K562 (cell line): Measurements from ENCODE around the gene ZNF772. TPM values are rescaled to one million over a fixed set of nuclear protein-coding genes. Genes with fewer than 3 reads are reported as not detected.

Experiments used
- HDGF ChIP-seq: fragments of 450-650 bp; IDR thresholded peaks from 2 replicates; pipeline ENCODE4 v1.6.1; 2016
- HNRNPH1 ChIP-seq: fragments of 200-400 bp; formaldehyde crosslinking; optimal IDR thresholded peaks from 2 replicates; pipeline ENCODE3; 2017; ENCODE audit warnings: low read depth, mild to moderate bottlenecking, low read length, moderate library complexity
- JUNB ChIP-seq: fragments of 450-650 bp; formaldehyde crosslinking; conservative IDR thresholded peaks from 2 replicates; pipeline ENCODE4 v1.4.0; 2020; ENCODE audit warnings: mild to moderate bottlenecking
- MYBL2 ChIP-seq, 2 experiments: fragments of 450-650 bp in 1 of 2; sonication (generic) in 1 of 2; formaldehyde crosslinking in 1 of 2; IDR thresholded peaks; 2 replicates each; pipeline versions ENCODE4 v1.6.1 to v1.8.1; 2017 to 2022; ENCODE audit warnings: borderline replicate concordance in 1 of 2, inconsistent platforms in 1 of 2, low read depth in 1 of 2, mild to moderate bottlenecking in 1 of 2, missing genetic modification reagents in 1 of 2, moderate library complexity in 1 of 2
- MYNN ChIP-seq, 2 experiments: sonication (generic); formaldehyde crosslinking in 1 of 2; IDR thresholded peaks; 2 replicates each; pipeline versions ENCODE4 v1.5.0 to v1.6.1; 2016 to 2020; ENCODE audit warnings: antibody characterized with exemption in 1 of 2, missing genetic modification reagents in 1 of 2
- NFE2 ChIP-seq: IDR thresholded peaks from 2 replicates; pipeline ENCODE4 v1.6.1; 2014; ENCODE audit warnings: antibody characterized with exemption, low read depth
- POLR2G ChIP-seq: fragments of 200-400 bp; formaldehyde crosslinking; IDR thresholded peaks from 2 replicates; pipeline ENCODE4 v1.6.1; 2017; ENCODE audit warnings: low read depth, mild to moderate bottlenecking, antibody characterized with exemption, low read length, moderate library complexity
- PTTG1 ChIP-seq: fragments of 450-650 bp; IDR thresholded peaks from 2 replicates; pipeline ENCODE4 v1.6.1; 2016; ENCODE audit warnings: low read depth, mild to moderate bottlenecking, missing genetic modification characterization, missing compliant biosample characterization
- RBM25 ChIP-seq: fragments of 200-400 bp; formaldehyde crosslinking; IDR thresholded peaks from 2 replicates; pipeline ENCODE4 v1.6.1; 2018; ENCODE audit warnings: low read length, low read depth, moderate library complexity; ENCODE audit not compliant: severe bottlenecking
- RHOXF2B ChIP-seq: fragments of 250-450 bp; sonication (Bioruptor Pico); conservative IDR thresholded peaks from 2 replicates; pipeline ENCODE4 v1.5.1; 2021
- SMARCE1 ChIP-seq: fragments of 450-650 bp; IDR thresholded peaks from 2 replicates; pipeline ENCODE4 v1.7.1; 2016; ENCODE audit warnings: mild to moderate bottlenecking
- U2AF1 ChIP-seq: fragments of 200-400 bp; formaldehyde crosslinking; optimal IDR thresholded peaks from 2 replicates; pipeline ENCODE3; 2017; ENCODE audit warnings: mild to moderate bottlenecking, low read depth, low read length, moderate library complexity
- ZNF23 ChIP-seq: fragments of 250-450 bp; sonication (Bioruptor Pico); IDR thresholded peaks from 2 replicates; pipeline ENCODE4 v1.4.0; 2020; ENCODE audit warnings: mild to moderate bottlenecking
- ZNF436 ChIP-seq: fragments of 250-450, 450-650 bp; sonication (Bioruptor Pico); formaldehyde crosslinking; IDR thresholded peaks from 2 replicates; pipeline ENCODE4 v1.7.0; 2020; ENCODE audit warnings: mild to moderate bottlenecking
- polyA plus RNA-seq, 8 experiments: library from polyadenylated mRNA; depleted of rRNA in 4 of 8; stranded (reverse) in 5 of 8; unstranded in 3 of 8; fragments of >200 nt; fragmentation: Nextera tagmentation in 2 of 8; fragmentation: Illumina TruSeq in 1 of 8; extraction: Ambion mirVana in 2 of 8; extraction: Trizol in 1 of 8; gene quantifications; 2 replicates each; pipeline versions ENCODE4 v1.2.1 to v1.2.3, GENCODE V29; 2011 to 2014; ENCODE audit warnings: inconsistent platforms in 1 of 8, missing spikeins in 1 of 8
- total RNA-seq, 7 experiments: library from RNA; depleted of rRNA in 6 of 7; stranded (reverse); fragments of >200 nt in 6 of 7; fragmentation: Illumina TruSeq in 2 of 7; extraction: Trizol in 2 of 7; gene quantifications; 2 replicates each; pipeline versions ENCODE4 v1.2.1 to v1.2.3, GENCODE V29; 2011 to 2021; ENCODE audit warnings: low replicate concordance in 1 of 7
- TF ChIP-seq, protein P1 (sequence below): fragments of 450-650 bp; IDR thresholded peaks from 2 replicates; pipeline ENCODE4 v1.6.1; 2016; ENCODE audit warnings: antibody characterized with exemption
- TF ChIP-seq, protein P2 (sequence below): fragments of 450-650 bp; IDR thresholded peaks from 2 replicates; pipeline ENCODE4 v1.6.1; 2016; ENCODE audit warnings: mild to moderate bottlenecking
- TF ChIP-seq, protein P3 (sequence below), 2 experiments: fragments of 450-650 bp in 1 of 2; sonication (generic) in 1 of 2; formaldehyde crosslinking in 1 of 2; IDR thresholded peaks in 1 of 2; conservative IDR thresholded peaks in 1 of 2; 2 replicates each; pipeline versions ENCODE4 v1.6.1 to v1.8.1; 2016 to 2023; ENCODE audit warnings: mild to moderate bottlenecking in 2 of 2, moderate library complexity in 2 of 2, inconsistent platforms in 1 of 2, missing genetic modification reagents in 1 of 2

ZNF772 gene
- total and polyA plus RNA-seq, 9 of the 15 experiments (the other 6 are each of a cell fraction or from before 2014, with no cell fraction given): 0.13 to 1.9 (median 1.1) TPM

DNA sequence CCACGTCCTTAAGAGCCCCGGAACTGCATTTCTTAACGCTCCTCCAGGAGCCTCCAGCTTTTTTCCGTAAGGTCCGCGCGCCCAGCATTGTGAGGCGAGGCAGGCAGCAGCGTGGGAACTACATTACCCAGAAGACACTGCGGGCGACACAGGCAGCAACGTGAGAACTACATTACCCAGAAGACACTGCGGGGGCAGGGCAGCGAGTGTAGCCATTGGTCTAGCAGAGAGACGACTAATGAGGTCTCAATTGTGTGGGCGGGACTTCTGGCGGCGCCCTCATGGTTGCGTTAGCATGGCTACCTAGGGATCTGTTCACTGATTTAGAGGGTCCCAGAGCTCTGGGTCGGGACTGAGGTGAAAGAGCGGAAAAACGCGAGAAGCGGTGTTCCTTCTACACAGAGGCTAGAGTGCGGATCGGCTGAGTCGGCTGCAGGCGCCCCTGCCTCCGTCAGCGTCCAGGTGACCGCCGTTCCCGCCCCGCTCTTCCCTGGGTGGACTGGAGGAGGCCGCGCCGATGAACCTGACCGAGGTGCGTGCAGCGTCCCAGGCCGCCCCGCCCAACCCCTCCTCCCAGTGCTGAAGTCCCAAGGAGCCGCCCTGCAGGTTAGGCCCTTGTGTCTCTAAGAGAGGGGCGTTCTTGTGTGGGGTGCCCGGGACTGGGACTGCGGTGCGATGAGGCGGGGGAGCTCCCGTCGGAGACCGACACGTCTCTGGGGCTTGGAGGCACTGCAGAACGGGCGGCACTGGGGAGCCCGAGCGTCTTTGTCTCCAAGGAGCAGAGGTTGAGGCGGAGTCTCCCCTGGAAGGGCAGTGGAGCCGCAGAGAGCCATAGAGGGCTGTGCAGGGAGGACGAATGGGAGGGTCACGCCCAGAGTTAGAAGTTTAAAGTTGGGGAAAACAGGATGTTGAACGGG is 42.0 kb downstream of the ZNF772 start, which contains the start of gene ZNF749 (continued):
- TF ChIP-seq, protein P1, sequence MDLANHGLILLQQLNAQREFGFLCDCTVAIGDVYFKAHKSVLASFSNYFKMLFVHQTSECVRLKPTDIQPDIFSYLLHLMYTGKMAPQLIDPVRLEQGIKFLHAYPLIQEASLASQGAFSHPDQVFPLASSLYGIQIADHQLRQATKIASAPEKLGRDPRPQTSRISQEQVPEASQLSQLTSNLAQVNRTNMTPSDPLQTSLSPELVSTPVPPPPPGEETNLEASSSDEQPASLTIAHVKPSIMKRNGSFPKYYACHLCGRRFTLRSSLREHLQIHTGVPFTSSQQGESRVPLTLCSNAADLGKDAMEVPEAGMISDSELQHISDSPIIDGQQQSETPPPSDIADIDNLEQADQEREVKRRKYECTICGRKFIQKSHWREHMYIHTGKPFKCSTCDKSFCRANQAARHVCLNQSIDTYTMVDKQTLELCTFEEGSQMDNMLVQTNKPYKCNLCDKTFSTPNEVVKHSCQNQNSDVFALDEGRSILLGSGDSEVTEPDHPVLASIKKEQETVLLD: no peak
- TF ChIP-seq U2AF1 (no peak), SMARCE1 (no peak), ZNF23 (CRISPR knock-in tag) (no peak), ZNF436 (CRISPR knock-in tag) (no peak), JUNB (no peak), POLR2G (peak; percentile 77), RBM25 (no peak), PTTG1 (tag) (no peak), NFE2 (no peak), HNRNPH1 (no peak), MYNN (IDR thresholded peaks at IDR 0.05) (no peak), MYNN (CRISPR knock-in tag; IDR thresholded peaks at IDR 0.05) (no peak), HDGF (no peak), RHOXF2B (CRISPR knock-in tag) (no peak), MYBL2 (IDR thresholded peaks at IDR 0.05; ENCODE audit: low read depth) (no peak), MYBL2 (CRISPR knock-in tag; IDR thresholded peaks at IDR 0.05; ENCODE audit: borderline replicate concordance) (no peak)
- TF ChIP-seq, protein P2, sequence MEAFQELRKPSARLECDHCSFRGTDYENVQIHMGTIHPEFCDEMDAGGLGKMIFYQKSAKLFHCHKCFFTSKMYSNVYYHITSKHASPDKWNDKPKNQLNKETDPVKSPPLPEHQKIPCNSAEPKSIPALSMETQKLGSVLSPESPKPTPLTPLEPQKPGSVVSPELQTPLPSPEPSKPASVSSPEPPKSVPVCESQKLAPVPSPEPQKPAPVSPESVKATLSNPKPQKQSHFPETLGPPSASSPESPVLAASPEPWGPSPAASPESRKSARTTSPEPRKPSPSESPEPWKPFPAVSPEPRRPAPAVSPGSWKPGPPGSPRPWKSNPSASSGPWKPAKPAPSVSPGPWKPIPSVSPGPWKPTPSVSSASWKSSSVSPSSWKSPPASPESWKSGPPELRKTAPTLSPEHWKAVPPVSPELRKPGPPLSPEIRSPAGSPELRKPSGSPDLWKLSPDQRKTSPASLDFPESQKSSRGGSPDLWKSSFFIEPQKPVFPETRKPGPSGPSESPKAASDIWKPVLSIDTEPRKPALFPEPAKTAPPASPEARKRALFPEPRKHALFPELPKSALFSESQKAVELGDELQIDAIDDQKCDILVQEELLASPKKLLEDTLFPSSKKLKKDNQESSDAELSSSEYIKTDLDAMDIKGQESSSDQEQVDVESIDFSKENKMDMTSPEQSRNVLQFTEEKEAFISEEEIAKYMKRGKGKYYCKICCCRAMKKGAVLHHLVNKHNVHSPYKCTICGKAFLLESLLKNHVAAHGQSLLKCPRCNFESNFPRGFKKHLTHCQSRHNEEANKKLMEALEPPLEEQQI: no peak
- TF ChIP-seq, protein P3, sequence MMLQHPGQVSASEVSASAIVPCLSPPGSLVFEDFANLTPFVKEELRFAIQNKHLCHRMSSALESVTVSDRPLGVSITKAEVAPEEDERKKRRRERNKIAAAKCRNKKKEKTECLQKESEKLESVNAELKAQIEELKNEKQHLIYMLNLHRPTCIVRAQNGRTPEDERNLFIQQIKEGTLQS (IDR thresholded peaks at IDR 0.05): no peak
- TF ChIP-seq, protein P3 (CRISPR knock-in tag; conservative IDR thresholded peaks at IDR 0.05): no peak
